Astrocyte of the cerebellum (primary cell): Measurements from ENCODE around the gene INIP.
"Not testable (repeated sequence)": the region's sequence is repeated elsewhere in the genome, so short reads cannot be mapped to it uniquely, and the experiment has no call there.

ENCODE experiments used
- DNase-seq: peaks from one replicate; pipeline ENCODE4 v3.0.0-alpha.2; 2011; ENCODE audit warnings: low read depth
- H3K4me3 ChIP-seq: 2 replicates; pipeline ENCODE4 v1.5.1; 2011; ENCODE audit warnings: mild to moderate bottlenecking, low read depth, low read length, moderate library complexity
- CTCF ChIP-seq: IDR thresholded peaks from 2 replicates; pipeline ENCODE4 v1.5.1; 2012; ENCODE audit warnings: low read length, low read depth, moderate library complexity, mild to moderate bottlenecking; ENCODE audit errors: missing control alignments
- in situ Hi-C: cut with HindIII; loops from 2 replicates; pipeline ENCODE4 v1.10.0; 2017; ENCODE audit warnings: low sequenced_read_pairs

Gene INIP

GRCh38 chr9:112725961-112726360 is 8.0 kb upstream of the INIP start:
- H3K4me3 ChIP-seq: no peak overlapping the region
- in situ Hi-C loops: no loop called here
- DNase-seq: no peak
- TF ChIP-seq CTCF: no peak

GRCh38 chr9:112722749-112723148 is 4.8 kb upstream of the INIP start:
- in situ Hi-C loops, H3K4me3 ChIP-seq, DNase-seq: not testable (repeated sequence)

GRCh38 chr9:112720113-112720780 is 2.3 kb upstream of the INIP start:
- in situ Hi-C loops: no loop called here
- no peak for DNase-seq
- no peak for TF ChIP-seq CTCF
- no peak overlapping the region for H3K4me3 ChIP-seq

- in situ Hi-C loops: loop anchor here (10.0 kb wide), 1 partner anchor 625 kb away; no protein-coding TSS in a partner anchor
- no peak for TF ChIP-seq CTCF
- no peak for DNase-seq
- no peak overlapping the region for H3K4me3 ChIP-seq
Observed at GRCh38 chr9:112719696-112720095, 1.8 kb upstream of the INIP start.

GRCh38 chr9:112719241-112719691 is 1.3 kb upstream of the INIP start:
- in situ Hi-C loops: loop anchor here (10.0 kb wide), 1 partner anchor 624 kb away; no protein-coding TSS in a partner anchor
- DNase-seq: no peak
- TF ChIP-seq CTCF: no peak
- H3K4me3 ChIP-seq: no peak overlapping the region

- in situ Hi-C loops: loop anchor here (10.0 kb wide), 1 partner anchor 618 kb away; no protein-coding TSS in a partner anchor
- no peak for TF ChIP-seq CTCF
- no peak for DNase-seq
- H3K4me3 ChIP-seq: no peak overlapping the region
Observed at GRCh38 chr9:112712678-112713077, 5.2 kb downstream of the INIP start.

GRCh38 chr9:112711050-112711689 is 6.7 kb downstream of the INIP start:
- TF ChIP-seq CTCF: peak; percentile 85
- in situ Hi-C loops: loop anchor here (10.0 kb wide), 1 partner anchor 616 kb away; no protein-coding TSS in a partner anchor
- H3K4me3 ChIP-seq: no peak overlapping the region
- DNase-seq: peak; percentile 39
